Measurements from ENCODE around the gene ZNF641. TPM values are rescaled to one million over a fixed set of nuclear protein-coding genes. Genes with fewer than 3 reads are reported as not detected.
"Not testable (repeated sequence)": the region's sequence is repeated elsewhere in the genome, so short reads cannot be mapped to it uniquely, and the experiment has no call there.

ZNF641 gene
- total RNA-seq, 4 donors from 2014 or later: 20.2 to 32.4 (median 23.7) TPM

DNA sequence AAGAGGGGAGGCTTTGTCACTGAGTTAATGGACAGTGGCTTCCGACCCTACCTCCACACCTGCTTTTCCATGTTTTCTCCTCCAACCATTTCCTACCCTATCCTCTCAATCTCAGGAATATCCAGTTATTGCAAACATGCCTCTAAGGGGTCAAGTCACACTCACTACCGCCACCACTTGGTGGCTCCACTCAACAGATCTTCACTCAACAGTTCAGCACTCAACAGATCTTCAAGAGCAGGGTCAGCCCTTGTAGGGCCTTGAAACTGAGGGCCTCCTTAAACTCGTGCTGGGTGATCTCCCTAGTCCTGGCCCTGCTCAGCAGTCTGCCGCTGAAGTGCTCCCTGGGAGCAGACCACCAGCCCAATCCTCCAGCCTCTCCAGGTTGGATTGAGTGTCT lies 14.2 kb downstream of the ZNF641 start:
- no peaks in the 10 kb centered on the region for H3K4me1 ChIP-seq
- 55 to 67% methylated on average over 4 of the region's 4 CpGs for WGBS, 2 donors
- H3K27me3 ChIP-seq: no peaks in the 10 kb centered on the region
- H3K36me3 ChIP-seq: peaks cover 0 to 30% (median 2%) of the 10 kb centered on the region in 3 donors
- TF ChIP-seq EP300 (IDR thresholded peaks at IDR 0.05) (no peak), POLR2A (IDR thresholded peaks at IDR 0.05) (no peak)
- TF ChIP-seq, protein P1, sequence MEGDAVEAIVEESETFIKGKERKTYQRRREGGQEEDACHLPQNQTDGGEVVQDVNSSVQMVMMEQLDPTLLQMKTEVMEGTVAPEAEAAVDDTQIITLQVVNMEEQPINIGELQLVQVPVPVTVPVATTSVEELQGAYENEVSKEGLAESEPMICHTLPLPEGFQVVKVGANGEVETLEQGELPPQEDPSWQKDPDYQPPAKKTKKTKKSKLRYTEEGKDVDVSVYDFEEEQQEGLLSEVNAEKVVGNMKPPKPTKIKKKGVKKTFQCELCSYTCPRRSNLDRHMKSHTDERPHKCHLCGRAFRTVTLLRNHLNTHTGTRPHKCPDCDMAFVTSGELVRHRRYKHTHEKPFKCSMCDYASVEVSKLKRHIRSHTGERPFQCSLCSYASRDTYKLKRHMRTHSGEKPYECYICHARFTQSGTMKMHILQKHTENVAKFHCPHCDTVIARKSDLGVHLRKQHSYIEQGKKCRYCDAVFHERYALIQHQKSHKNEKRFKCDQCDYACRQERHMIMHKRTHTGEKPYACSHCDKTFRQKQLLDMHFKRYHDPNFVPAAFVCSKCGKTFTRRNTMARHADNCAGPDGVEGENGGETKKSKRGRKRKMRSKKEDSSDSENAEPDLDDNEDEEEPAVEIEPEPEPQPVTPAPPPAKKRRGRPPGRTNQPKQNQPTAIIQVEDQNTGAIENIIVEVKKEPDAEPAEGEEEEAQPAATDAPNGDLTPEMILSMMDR (IDR thresholded peaks at IDR 0.05): no peak
- no peak overlapping the region for H3K4me3 ChIP-seq
- DNase-seq (ENCODE audit: low spot score in 2 of 2): no peak
- no peak overlapping the region for H3K27ac ChIP-seq
- no peaks in the 10 kb centered on the region for H3K9me3 ChIP-seq

DNA sequence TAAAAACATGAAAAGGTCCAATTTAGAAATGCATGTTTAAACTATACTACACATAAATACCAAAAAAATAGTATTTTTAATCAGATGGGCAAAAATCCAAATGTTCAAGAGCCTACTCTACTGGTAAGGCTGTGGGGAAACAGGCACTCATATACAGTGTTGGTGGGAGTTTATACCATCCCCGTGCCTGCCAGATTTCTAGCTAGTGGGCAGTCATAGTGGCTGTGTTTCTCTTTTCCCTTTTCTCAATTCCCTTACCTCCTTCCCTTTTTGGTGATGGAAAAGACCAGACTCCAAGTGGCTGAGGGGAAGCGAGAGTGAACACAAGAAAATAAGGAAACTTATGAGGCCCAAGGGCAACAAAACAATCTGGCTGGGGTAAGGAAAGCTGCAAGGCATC lies 14.7 kb downstream of the ZNF641 start:
- Histone ChIP-seq H3K27me3 (no peaks in the 10 kb centered on the region), H3K4me3 (no peak overlapping the region), H3K4me1 (no peaks in the 10 kb centered on the region), H3K9me3 (no peaks in the 10 kb centered on the region), H3K36me3 (peaks cover 0 to 25% (median 0%) of the 10 kb centered on the region in 3 donors), H3K27ac (no peak overlapping the region)
- 62 to 69% methylated on average over 2 of the region's 2 CpGs for WGBS, 2 donors
- DNase-seq (ENCODE audit: low spot score in 2 of 2): no peak
- TF ChIP-seq, protein P1 (IDR thresholded peaks at IDR 0.05): no peak
- TF ChIP-seq EP300 (IDR thresholded peaks at IDR 0.05) (peak in 1 of 2 donors; percentile 8), POLR2A (IDR thresholded peaks at IDR 0.05) (no peak)

DNA sequence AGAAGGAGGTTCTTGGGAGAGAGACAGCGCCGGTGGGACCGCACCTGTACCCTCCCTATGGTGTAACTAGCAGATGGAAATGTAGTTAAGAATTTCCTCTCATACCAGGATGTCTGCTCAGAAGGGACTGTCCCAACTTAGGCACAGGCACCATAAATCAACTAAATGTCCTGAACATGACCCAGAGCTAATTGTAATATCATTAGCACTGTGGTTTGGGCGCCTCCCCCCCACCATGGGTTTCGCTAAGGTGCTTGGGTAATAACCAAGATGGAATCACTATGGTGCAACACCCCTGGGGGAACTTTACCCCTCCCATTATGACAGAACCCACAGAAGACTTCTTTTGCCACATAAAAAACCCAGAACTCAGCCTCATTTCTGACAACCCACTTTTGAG lies 15.9 kb downstream of the ZNF641 start:
- no peak overlapping the region for H3K4me3 ChIP-seq
- no peaks in the 10 kb centered on the region for H3K27me3 ChIP-seq
- H3K4me1 ChIP-seq: no peaks in the 10 kb centered on the region
- H3K36me3 ChIP-seq: peaks cover 0 to 12% (median 0%) of the 10 kb centered on the region in 3 donors
- H3K27ac ChIP-seq: no peak overlapping the region
- DNase-seq (ENCODE audit: low spot score in 2 of 2): no peak
- TF ChIP-seq, protein P1 (IDR thresholded peaks at IDR 0.05): no peak
- no peak for TF ChIP-seq POLR2A (IDR thresholded peaks at IDR 0.05)
- TF ChIP-seq EP300 (IDR thresholded peaks at IDR 0.05): no peak
- WGBS, 2 donors: 89% methylated on average over 5 of the region's 5 CpGs
- H3K9me3 ChIP-seq: no peaks in the 10 kb centered on the region

DNA sequence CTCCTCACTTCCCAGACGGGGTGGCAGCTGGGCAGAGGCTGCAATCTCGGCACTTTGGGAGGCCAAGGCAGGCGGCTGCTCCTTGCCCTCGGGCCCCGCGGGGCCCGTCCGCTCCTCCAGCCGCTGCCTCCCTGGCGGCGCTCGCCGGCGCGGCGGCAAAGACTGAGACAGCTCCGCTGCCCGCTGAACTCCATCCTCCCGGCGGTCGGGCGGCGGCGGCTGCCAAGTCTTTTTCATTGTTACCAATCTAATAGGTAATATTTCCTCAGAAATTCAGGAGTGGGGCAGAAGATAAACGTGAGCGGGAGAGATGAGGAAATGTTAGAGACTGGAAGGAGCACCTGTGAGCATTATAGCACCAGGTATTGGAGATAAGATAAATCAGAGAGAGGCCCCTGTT lies 17.0 kb downstream of the ZNF641 start:
- not testable (repeated sequence) for H3K4me1 ChIP-seq; H3K36me3 ChIP-seq; DNase-seq (ENCODE audit: low spot score in 2 of 2); H3K9me3 ChIP-seq; H3K4me3 ChIP-seq; H3K27me3 ChIP-seq; H3K27ac ChIP-seq
- WGBS, 2 donors: 91 to 96% methylated on average over 11 to 15 of the region's 26 CpGs

DNA sequence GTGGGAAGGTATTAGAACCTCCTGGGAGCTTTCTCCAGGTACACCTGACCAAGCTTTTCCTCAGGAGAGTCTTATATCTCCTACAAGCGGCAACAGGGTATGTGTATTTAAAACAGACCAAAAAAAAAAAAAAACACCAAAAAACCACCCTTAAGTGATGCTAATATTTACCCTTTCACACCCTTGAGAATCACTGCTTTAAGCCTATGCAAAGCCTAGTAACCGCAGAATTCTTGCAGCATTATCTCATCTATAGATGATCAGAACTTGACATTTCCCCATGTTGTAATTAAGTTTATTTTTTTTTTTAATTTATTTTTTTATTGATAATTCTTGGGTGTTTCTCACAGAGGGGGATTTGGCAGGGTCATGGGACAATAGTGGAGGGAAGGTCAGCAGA lies 19.3 kb downstream of the ZNF641 start:
- Histone ChIP-seq H3K27ac (no peak overlapping the region), H3K4me1 (no peaks in the 10 kb centered on the region), H3K36me3 (peaks cover 0 to under 1% (median 0%) of the 10 kb centered on the region in 3 donors), H3K9me3 (no peaks in the 10 kb centered on the region), H3K27me3 (no peaks in the 10 kb centered on the region), H3K4me3 (no peak overlapping the region)
- DNase-seq (ENCODE audit: low spot score in 2 of 2): no peak
- TF ChIP-seq EP300 (IDR thresholded peaks at IDR 0.05) (no peak), POLR2A (IDR thresholded peaks at IDR 0.05) (no peak)
- TF ChIP-seq, protein P1 (IDR thresholded peaks at IDR 0.05): no peak
- 66 to 81% methylated on average over 2 of the region's 2 CpGs for WGBS, 2 donors

All from tibial nerve (tissue), 4 donors.